Astrocyte (in vitro differentiated cells and primary cell): Measurements from ENCODE around the gene FOXJ3. TPM values are rescaled to one million over a fixed set of nuclear protein-coding genes. Genes with fewer than 3 reads are reported as not detected.

Experiments used
- DNase-seq: peaks from one replicate; pipeline ENCODE4 v3.0.0-alpha.2; 2010; ENCODE audit warnings: low read depth
- FAIRE-seq: peaks from 2 replicates; lab custom pipeline; 2011; peaks lifted over from hg19 to GRCh38; lab: Jason Lieb, UNC
- H2AFZ ChIP-seq: 2 replicates; pipeline ENCODE4 v1.6.0; 2012; ENCODE audit warnings: low read depth, low read length, inconsistent platforms
- H3K27ac ChIP-seq: 2 replicates; pipeline ENCODE4 v1.5.1; 2011; ENCODE audit warnings: low read depth, low read length, inconsistent platforms
- H3K27me3 ChIP-seq: 2 replicates; pipeline ENCODE4 v1.6.0; 2011; ENCODE audit warnings: low read length, inconsistent platforms; ENCODE audit not compliant: insufficient read depth
- H3K36me3 ChIP-seq: 2 replicates; pipeline ENCODE4 v1.5.1; 2011; ENCODE audit warnings: low read length, inconsistent platforms; ENCODE audit not compliant: insufficient read depth
- H3K4me1 ChIP-seq: 2 replicates; pipeline ENCODE4 v1.5.1; 2011; ENCODE audit warnings: low read length, inconsistent platforms; ENCODE audit not compliant: insufficient read depth
- H3K4me2 ChIP-seq: 2 replicates; pipeline ENCODE4 v1.6.0; 2012; ENCODE audit warnings: low read length, inconsistent platforms
- H3K4me3 ChIP-seq: 2 replicates; pipeline ENCODE4 v1.5.1; 2011; ENCODE audit warnings: low read depth, mild to moderate bottlenecking, low read length, inconsistent platforms; ENCODE audit not compliant: insufficient read depth
- H3K79me2 ChIP-seq: 2 replicates; pipeline ENCODE4 v1.6.0; 2012; ENCODE audit warnings: mild to moderate bottlenecking, low read length, inconsistent platforms; ENCODE audit not compliant: insufficient read depth
- H3K9ac ChIP-seq: 2 replicates; pipeline ENCODE4 v1.6.0; 2012; ENCODE audit warnings: mild to moderate bottlenecking, low read length, inconsistent platforms
- H3K9me3 ChIP-seq: 2 replicates; pipeline ENCODE4 v1.5.1; 2012; ENCODE audit warnings: low read depth, mild to moderate bottlenecking, low read length, inconsistent platforms; ENCODE audit not compliant: insufficient read depth
- H4K20me1 ChIP-seq: 2 replicates; pipeline ENCODE4 v1.6.0; 2012; ENCODE audit warnings: low read length, inconsistent platforms; ENCODE audit not compliant: insufficient read depth
- H3K27ac Mint-ChIP-seq: one replicate; pipeline ENCODE4 v1.8.0; 2021; ENCODE audit warnings: mild to moderate bottlenecking, mixed read lengths; ENCODE audit not compliant: unreplicated experiment
- H3K27me3 Mint-ChIP-seq: one replicate; pipeline ENCODE4 v1.8.0; 2021; ENCODE audit warnings: low read depth, mixed read lengths; ENCODE audit not compliant: unreplicated experiment
- H3K36me3 Mint-ChIP-seq: one replicate; pipeline ENCODE4 v1.8.0; 2021; ENCODE audit warnings: low read depth, mixed read lengths; ENCODE audit not compliant: unreplicated experiment
- H3K4me1 Mint-ChIP-seq: one replicate; pipeline ENCODE4 v1.8.0; 2021; ENCODE audit warnings: low read depth, mixed read lengths; ENCODE audit not compliant: unreplicated experiment
- H3K4me3 Mint-ChIP-seq: one replicate; pipeline ENCODE4 v1.8.0; 2021; ENCODE audit warnings: mild to moderate bottlenecking, moderate library complexity, mixed read lengths; ENCODE audit not compliant: unreplicated experiment
- H3K9me3 Mint-ChIP-seq: one replicate; pipeline ENCODE4 v1.8.0; 2021; ENCODE audit warnings: mild to moderate bottlenecking, mixed read lengths; ENCODE audit not compliant: unreplicated experiment
- CTCF ChIP-seq: IDR thresholded peaks from 2 replicates; pipeline ENCODE4 v1.5.1; 2011; ENCODE audit warnings: low read depth, mild to moderate bottlenecking, inconsistent platforms, low read length, moderate library complexity; ENCODE audit not compliant: insufficient read depth
- EZH2 ChIP-seq: IDR thresholded peaks from 2 replicates; pipeline ENCODE4 v1.6.1; 2012; ENCODE audit warnings: mild to moderate bottlenecking, low read length, inconsistent platforms; ENCODE audit not compliant: insufficient read depth
- total RNA-seq: library from RNA; stranded (reverse); gene quantifications from 2 replicates; pipeline ENCODE4 v1.2.1, GENCODE V29; 2021

The FOXJ3 gene
- total RNA-seq, 1 donor from 2014 or later: 41.9 TPM

GRCh38 chr1:42144711-42145388 lies 190.2 kb downstream of the FOXJ3 start:
- no peaks in the 10 kb centered on the region for H3K4me1 ChIP-seq
- H4K20me1 ChIP-seq: no peaks in the 10 kb centered on the region
- no peak for DNase-seq
- no peak overlapping the region for H3K9ac ChIP-seq
- Mint-ChIP-seq H3K4me1 (peaks cover 2% of the 10 kb centered on the region), H3K36me3 (no peaks in the 10 kb centered on the region), H3K27me3 (peaks cover 19% of the 10 kb centered on the region), H3K9me3 (no peaks in the 10 kb centered on the region), H3K27ac (no peak overlapping the region), H3K4me3 (no peak overlapping the region)
- H3K9me3 ChIP-seq: no peaks in the 10 kb centered on the region
- FAIRE-seq: no peak
- no peak overlapping the region for H3K4me2 ChIP-seq
- H3K4me3 ChIP-seq: no peak overlapping the region
- no peak for TF ChIP-seq CTCF
- no peak for TF ChIP-seq EZH2
- no peaks in the 10 kb centered on the region for H3K36me3 ChIP-seq
- no peak overlapping the region for H3K27ac ChIP-seq
- H3K27me3 ChIP-seq: peaks cover 31% of the 10 kb centered on the region
- no peak overlapping the region for H2AFZ ChIP-seq
- H3K79me2 ChIP-seq: no peaks in the 10 kb centered on the region

- Histone ChIP-seq H3K4me3 (no peak overlapping the region), H3K79me2 (no peaks in the 10 kb centered on the region), H3K9ac (no peak overlapping the region), H3K4me1 (no peaks in the 10 kb centered on the region), H3K4me2 (no peak overlapping the region), H3K9me3 (no peaks in the 10 kb centered on the region), H3K27me3 (peaks cover 31% of the 10 kb centered on the region), H3K36me3 (no peaks in the 10 kb centered on the region), H2AFZ (no peak overlapping the region), H4K20me1 (no peaks in the 10 kb centered on the region), H3K27ac (no peak overlapping the region)
- Mint-ChIP-seq H3K4me1 (peaks cover 2% of the 10 kb centered on the region), H3K9me3 (no peaks in the 10 kb centered on the region), H3K27me3 (peaks cover 19% of the 10 kb centered on the region), H3K4me3 (no peak overlapping the region), H3K36me3 (no peaks in the 10 kb centered on the region), H3K27ac (no peak overlapping the region)
- TF ChIP-seq EZH2 (no peak), CTCF (no peak)
- DNase-seq: no peak
- no peak for FAIRE-seq
Measured at GRCh38 chr1:42143896-42144710, 190.9 kb downstream of the FOXJ3 start.
